Measurements from ENCODE around the gene SLC25A21. TPM values are rescaled to one million over a fixed set of nuclear protein-coding genes. Genes with fewer than 3 reads are reported as not detected.
A peak's percentile ranks its signal among the peaks of the same experiment; 100 is the strongest.

Gene SLC25A21
- total RNA-seq, 8 experiments from 2014 or later: 0.52 to 2.9 (median 1.4) TPM

GRCh38 chr14:37037636-37038387 lies 134.6 kb downstream of the SLC25A21 start:
- no peak overlapping the region for H3K4me3 ChIP-seq
- in situ Hi-C loops (cut with MboI; ENCODE audit: low pct_unique_long_range_greater_than_20kb in 2 of 9, low sequenced_read_pairs in 9 of 9, unreplicated experiment in 9 of 9): no loop called here
- no peak for ATAC-seq (replicated peaks in 6 of 8)
- 30 to 100% (median 72%) methylated on average over 1 to 3 of the region's 3 CpGs for WGBS, 10 experiments
- no peak overlapping the region for H3K27ac ChIP-seq
- peaks cover 5 to 10% of the 10 kb centered on the region in 2 donors for H3K4me1 ChIP-seq (replicated peaks in 1 of 2)

GRCh38 chr14:37036669-37037341 lies 135.6 kb downstream of the SLC25A21 start:
- in situ Hi-C loops (cut with MboI; ENCODE audit: low pct_unique_long_range_greater_than_20kb in 2 of 9, low sequenced_read_pairs in 9 of 9, unreplicated experiment in 9 of 9): no loop called here
- WGBS, 10 experiments: 10 to 100% (median 48%) methylated on average over 1 to 4 of the region's 4 CpGs; no CpG with 5 or more reads in 1 of the 10 experiments
- ATAC-seq (replicated peaks in 6 of 8): no peak
- Histone ChIP-seq H3K27ac (no peak overlapping the region), H3K4me1 (replicated peaks in 1 of 2) (peaks cover 5 to 10% of the 10 kb centered on the region in 2 donors), H3K4me3 (no peak overlapping the region)

DNA sequence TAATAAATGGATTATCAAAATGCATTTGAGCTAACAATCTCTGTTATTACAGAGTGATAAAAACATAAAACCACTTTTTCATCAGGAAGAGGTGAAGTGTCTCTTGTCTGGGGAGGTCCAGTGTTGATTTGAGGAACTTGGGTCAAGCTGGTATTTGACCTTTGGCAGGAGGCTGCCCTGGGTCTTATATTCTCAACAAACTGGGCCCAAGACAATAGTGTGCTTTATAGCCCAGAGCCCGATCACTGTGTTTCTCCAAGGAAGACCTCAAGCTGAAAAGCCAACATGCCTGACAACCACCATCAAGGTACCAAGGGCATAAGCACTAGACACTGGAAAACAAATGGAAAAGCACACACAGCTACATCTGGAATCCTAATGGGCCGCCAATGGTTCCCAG lies 137.0 kb downstream of the SLC25A21 start:
- ATAC-seq (replicated peaks in 6 of 8): no peak
- Histone ChIP-seq H3K4me3 (no peak overlapping the region), H3K27ac (no peak overlapping the region), H3K4me1 (replicated peaks in 1 of 2) (peaks cover 5 to 10% of the 10 kb centered on the region in 2 donors)
- WGBS, 10 experiments: 72 to 100% (median 100%) methylated on average over 1 to 2 of the region's 2 CpGs; no CpG with 5 or more reads in 3 of the 10 experiments
- in situ Hi-C loops (cut with MboI; ENCODE audit: low pct_unique_long_range_greater_than_20kb in 2 of 9, low sequenced_read_pairs in 9 of 9, unreplicated experiment in 9 of 9): no loop called here

GRCh38 chr14:37034410-37035285 lies 137.8 kb downstream of the SLC25A21 start:
- ATAC-seq (replicated peaks in 6 of 8): peak in 6 of 8 experiments; percentile 36 to 87 (median 52)
- in situ Hi-C loops (cut with MboI; ENCODE audit: low pct_unique_long_range_greater_than_20kb in 2 of 9, low sequenced_read_pairs in 9 of 9, unreplicated experiment in 9 of 9): no loop called here
- Histone ChIP-seq H3K4me1 (replicated peaks in 1 of 2) (peaks cover 5 to 10% of the 10 kb centered on the region in 2 donors), H3K4me3 (no peak overlapping the region), H3K27ac (no peak overlapping the region)
- 25 to 100% (median 82%) methylated on average over 1 to 10 of the region's 11 CpGs for whole genome bisulfite sequencing, 10 experiments

GRCh38 chr14:37032863-37033262 lies 139.5 kb downstream of the SLC25A21 start:
- no peak overlapping the region for H3K4me3 ChIP-seq
- WGBS, 10 experiments: 80 to 100% (median 100%) methylated on average over 1 of the region's 1 CpG; no CpG with 5 or more reads in 2 of the 10 experiments
- in situ Hi-C loops (cut with MboI; ENCODE audit: low pct_unique_long_range_greater_than_20kb in 2 of 9, low sequenced_read_pairs in 9 of 9, unreplicated experiment in 9 of 9): no loop called here
- no peak for ATAC-seq (replicated peaks in 6 of 8)
- H3K4me1 ChIP-seq (replicated peaks in 1 of 2): peaks cover 5 to 10% of the 10 kb centered on the region in 2 donors
- no peak overlapping the region for H3K27ac ChIP-seq

- in situ Hi-C loops (cut with MboI; ENCODE audit: low pct_unique_long_range_greater_than_20kb in 2 of 9, low sequenced_read_pairs in 9 of 9, unreplicated experiment in 9 of 9): no loop called here
- Histone ChIP-seq H3K4me3 (no peak overlapping the region), H3K4me1 (replicated peaks in 1 of 2) (no peaks in the 10 kb centered on the region), H3K27ac (no peak overlapping the region)
- WGBS, 10 experiments: 0 to 100% (median 90%) methylated on average over 1 to 4 of the region's 4 CpGs
- ATAC-seq (replicated peaks in 6 of 8): no peak
Measured at GRCh38 chr14:37027188-37027824, 145.1 kb downstream of the SLC25A21 start.

GRCh38 chr14:37023875-37024565 lies 148.4 kb downstream of the SLC25A21 start:
- Histone ChIP-seq H3K27ac (no peak overlapping the region), H3K4me3 (no peak overlapping the region), H3K4me1 (replicated peaks in 1 of 2) (peaks cover 0 to 7% of the 10 kb centered on the region in 2 donors)
- peak in 2 of 8 experiments; percentile 81 to 86 for ATAC-seq (replicated peaks in 6 of 8)
- WGBS, 10 experiments: 61 to 100% (median 77%) methylated on average over 1 to 5 of the region's 5 CpGs; no CpG with 5 or more reads in 1 of the 10 experiments
- in situ Hi-C loops (cut with MboI; ENCODE audit: low pct_unique_long_range_greater_than_20kb in 2 of 9, low sequenced_read_pairs in 9 of 9, unreplicated experiment in 9 of 9): no loop called here

DNA sequence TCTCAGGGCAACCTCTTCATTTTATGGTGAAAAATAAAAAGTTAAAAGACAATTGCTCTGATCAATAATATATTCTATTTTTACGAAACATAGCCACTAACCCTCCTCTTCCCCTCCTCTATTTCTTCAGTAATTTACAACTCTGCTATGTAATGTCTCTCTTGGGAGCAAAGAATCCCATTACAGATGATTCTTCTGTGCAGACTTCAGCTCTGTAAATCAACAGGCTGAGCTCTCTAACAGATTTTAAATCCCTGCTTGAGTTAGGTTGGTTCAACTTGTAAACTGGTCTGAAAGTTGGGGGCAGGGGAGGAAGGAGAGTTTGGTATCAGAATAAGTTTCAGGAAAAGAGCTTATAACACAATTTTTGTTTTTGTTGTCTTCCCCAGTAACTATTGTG lies 151.0 kb downstream of the SLC25A21 start:
- in situ Hi-C loops (cut with MboI; ENCODE audit: low pct_unique_long_range_greater_than_20kb in 2 of 9, low sequenced_read_pairs in 9 of 9, unreplicated experiment in 9 of 9): no loop called here
- peaks cover 0 to 7% of the 10 kb centered on the region in 2 donors for H3K4me1 ChIP-seq (replicated peaks in 1 of 2)
- 0 to 100% (median 60%) methylated on average over 1 of the region's 1 CpG; no CpG with 5 or more reads in 4 of the 10 experiments for WGBS, 10 experiments
- peak in 3 of 8 experiments; percentile 48 to 80 (median 66) for ATAC-seq (replicated peaks in 6 of 8)
- H3K4me3 ChIP-seq: no peak overlapping the region
- no peak overlapping the region for H3K27ac ChIP-seq

DNA sequence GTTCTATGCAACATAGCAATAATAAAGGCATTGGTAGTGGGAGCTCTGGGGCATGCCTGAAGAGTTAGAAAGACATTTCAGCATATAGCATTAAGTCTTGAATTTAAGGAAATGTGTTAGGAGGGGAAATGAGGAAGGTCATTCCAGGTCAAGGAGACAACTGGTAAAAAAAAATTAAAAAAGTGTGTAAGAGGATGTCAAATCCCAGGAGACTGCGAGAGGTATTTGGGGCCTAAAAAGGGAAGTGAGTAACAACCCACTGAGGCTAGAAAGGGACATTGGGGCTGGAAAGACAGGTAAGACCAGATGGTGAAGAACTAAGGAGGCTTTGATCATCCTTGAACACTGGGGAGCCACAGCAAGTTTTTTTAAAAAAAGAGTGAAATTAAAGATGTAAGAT lies 152.9 kb downstream of the SLC25A21 start:
- WGBS, 10 experiments: 22 to 100% (median 100%) methylated on average over 1 of the region's 1 CpG; no CpG with 5 or more reads in 1 of the 10 experiments
- H3K4me3 ChIP-seq: no peak overlapping the region
- no peak overlapping the region for H3K27ac ChIP-seq
- peaks cover 0 to 7% of the 10 kb centered on the region in 2 donors for H3K4me1 ChIP-seq (replicated peaks in 1 of 2)
- no peak for ATAC-seq (replicated peaks in 6 of 8)
- in situ Hi-C loops (cut with MboI; ENCODE audit: low pct_unique_long_range_greater_than_20kb in 2 of 9, low sequenced_read_pairs in 9 of 9, unreplicated experiment in 9 of 9): no loop called here

GRCh38 chr14:37018571-37019240 lies 153.7 kb downstream of the SLC25A21 start:
- 30 to 100% (median 54%) methylated on average over 1 to 3 of the region's 3 CpGs; no CpG with 5 or more reads in 2 of the 10 experiments for WGBS, 10 experiments
- Histone ChIP-seq H3K27ac (no peak overlapping the region), H3K4me1 (replicated peaks in 1 of 2) (peaks cover 0 to 7% of the 10 kb centered on the region in 2 donors), H3K4me3 (no peak overlapping the region)
- no peak for ATAC-seq (replicated peaks in 6 of 8)
- in situ Hi-C loops (cut with MboI; ENCODE audit: low pct_unique_long_range_greater_than_20kb in 2 of 9, low sequenced_read_pairs in 9 of 9, unreplicated experiment in 9 of 9): no loop called here

- WGBS, 10 experiments: 0 to 92% (median 52%) methylated on average over 1 to 4 of the region's 4 CpGs; no CpG with 5 or more reads in 2 of the 10 experiments
- no peak for ATAC-seq (replicated peaks in 6 of 8)
- H3K4me3 ChIP-seq: no peak overlapping the region
- H3K27ac ChIP-seq: no peak overlapping the region
- H3K4me1 ChIP-seq (replicated peaks in 1 of 2): no peaks in the 10 kb centered on the region
- in situ Hi-C loops (cut with MboI; ENCODE audit: low pct_unique_long_range_greater_than_20kb in 2 of 9, low sequenced_read_pairs in 9 of 9, unreplicated experiment in 9 of 9): no loop called here
Measured at GRCh38 chr14:37013078-37013477, 159.3 kb downstream of the SLC25A21 start.

Measured in motor neuron (in vitro differentiated cells).